Fibroblast of the conjunctiva (primary cell): ENCODE results near the gene SDHB.

Source experiments
- DNase-seq: peaks from one replicate; pipeline ENCODE4 v3.0.0-alpha.2; 2010; ENCODE audit warnings: low read depth

Gene SDHB

GRCh38 chr1:17045634-17046333 is 8.0 kb downstream of the SDHB start:
- peak; percentile 64 for DNase-seq

DNA sequence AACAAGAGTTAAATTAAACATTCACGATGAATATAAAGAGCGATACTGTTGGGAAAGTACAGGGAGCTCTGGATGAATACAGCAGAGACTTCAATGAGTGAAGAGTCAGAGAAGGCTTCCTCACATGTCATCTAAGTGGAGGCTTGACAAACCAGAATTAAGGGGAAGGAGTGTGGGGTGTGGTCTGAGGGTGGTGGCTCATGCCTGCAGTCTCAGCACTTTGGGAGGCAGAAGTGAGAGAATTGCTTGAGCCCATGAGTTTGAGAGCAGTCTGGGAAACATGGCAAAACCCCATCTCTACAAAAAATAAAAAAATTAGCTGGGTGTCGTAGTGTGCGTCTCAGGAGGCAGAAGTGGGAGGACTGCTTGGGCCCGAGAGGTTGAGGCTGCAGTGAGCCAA is 8.7 kb downstream of the SDHB start:
- no peak for DNase-seq

GRCh38 chr1:17043676-17044075 is 10.2 kb downstream of the SDHB start:
- DNase-seq, result no peak

DNA sequence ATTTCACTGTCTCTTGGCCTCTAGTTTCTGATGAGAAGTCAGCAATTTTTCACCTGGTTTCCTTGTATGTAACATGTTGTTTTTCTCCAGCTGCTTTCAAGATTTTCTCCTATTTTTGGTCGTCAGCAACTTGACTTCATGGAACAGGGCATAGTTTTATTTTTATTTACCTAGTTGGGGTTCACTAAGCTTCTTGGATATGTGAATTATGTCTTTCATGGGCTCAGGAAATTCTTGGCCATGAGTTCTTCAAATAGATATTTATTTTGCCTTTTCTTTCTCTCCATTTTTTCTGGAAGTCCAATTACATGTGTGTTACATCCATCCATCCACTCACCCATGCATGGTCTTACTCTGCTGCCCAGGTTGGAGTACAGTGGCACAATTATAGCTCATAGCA is 13.7 kb downstream of the SDHB start:
- DNase-seq, result no peak

DNA sequence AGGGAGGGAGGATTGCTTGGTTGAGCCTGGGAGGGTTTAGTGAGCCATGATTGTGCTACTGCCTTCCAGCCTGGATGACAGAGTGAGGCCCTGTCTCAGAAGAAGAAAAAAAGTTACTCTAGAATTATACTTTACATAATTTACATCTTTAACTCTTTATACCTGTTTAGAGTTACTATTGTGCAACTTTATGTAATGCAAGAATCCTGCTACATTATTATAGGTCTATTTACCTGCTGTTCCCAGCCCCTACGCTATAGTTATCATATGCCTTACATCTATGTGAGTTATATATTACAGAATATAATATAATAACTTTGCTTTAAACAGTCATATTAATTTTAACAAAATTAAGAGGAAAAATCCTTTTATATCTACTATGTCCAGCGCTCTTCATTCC is 14.3 kb downstream of the SDHB start:
- no peak for DNase-seq

GRCh38 chr1:17033481-17033880 is 20.4 kb downstream of the SDHB start:
- DNase-seq, result no peak

DNA sequence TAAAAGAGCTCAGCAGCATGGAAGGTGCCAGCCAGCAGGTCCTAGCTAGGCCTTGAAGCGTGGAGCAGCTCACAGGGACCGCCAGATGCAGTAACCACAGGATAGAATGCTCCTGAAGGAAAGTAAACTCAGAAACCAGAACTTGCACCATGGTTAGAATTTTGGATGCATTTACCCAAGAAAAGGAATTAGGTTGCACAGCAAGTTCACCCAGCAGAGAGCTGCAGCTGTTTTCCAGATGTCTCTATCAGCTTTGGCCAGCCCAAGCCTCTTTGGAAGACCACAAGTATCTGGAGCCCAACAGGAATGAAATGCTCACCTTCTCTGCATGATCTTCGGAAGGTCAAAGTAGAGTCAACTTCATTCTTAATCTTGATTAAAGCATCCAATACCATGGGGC is 21.1 kb downstream of the SDHB start:
- no peak for DNase-seq

DNA sequence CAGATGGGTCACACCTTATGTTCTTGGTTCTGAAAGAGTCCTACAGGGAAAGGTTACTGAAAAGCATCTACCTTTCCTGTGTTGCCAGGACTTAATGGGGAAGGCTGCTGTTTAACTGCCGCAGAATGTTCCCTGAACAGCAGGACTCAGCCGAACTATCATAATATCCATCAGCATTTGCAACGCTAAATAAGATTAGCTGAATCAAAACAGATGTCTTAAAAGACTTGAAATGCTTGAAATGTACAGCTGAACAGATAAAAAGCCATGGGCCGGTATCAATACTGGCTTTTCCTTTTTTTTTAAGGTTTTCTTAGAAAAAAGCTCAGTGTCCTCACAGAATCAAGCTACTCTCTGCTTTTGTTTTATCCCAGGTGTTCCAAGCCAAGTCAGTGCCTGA is 22.4 kb downstream of the SDHB start:
- no peak for DNase-seq

- DNase-seq, result no peak
These were observed 23.6 kb downstream of the SDHB start for GRCh38 chr1:17030206-17030605.

- DNase-seq, result no peak
These were observed 25.1 kb downstream of the SDHB start for GRCh38 chr1:17028662-17029188.

DNA sequence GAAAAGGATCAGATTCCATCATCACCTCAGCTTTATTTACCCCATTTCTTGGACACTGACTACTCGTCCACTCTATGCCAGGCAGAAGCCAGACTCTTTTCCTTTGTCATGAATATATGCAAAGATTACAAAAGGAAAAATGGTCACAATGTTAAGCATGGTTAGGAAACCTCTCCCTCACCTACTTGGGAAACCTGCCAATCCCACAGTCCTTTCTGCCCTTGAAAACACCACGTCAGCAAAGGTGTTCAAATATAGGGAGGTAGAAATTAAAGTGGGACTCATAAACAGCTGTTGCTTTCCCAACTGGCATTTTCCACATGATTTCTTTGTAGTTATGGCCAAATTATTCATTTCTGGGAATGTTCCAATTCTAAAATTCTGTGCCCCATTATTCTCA is 25.9 kb downstream of the SDHB start:
- DNase-seq, result no peak

DNA sequence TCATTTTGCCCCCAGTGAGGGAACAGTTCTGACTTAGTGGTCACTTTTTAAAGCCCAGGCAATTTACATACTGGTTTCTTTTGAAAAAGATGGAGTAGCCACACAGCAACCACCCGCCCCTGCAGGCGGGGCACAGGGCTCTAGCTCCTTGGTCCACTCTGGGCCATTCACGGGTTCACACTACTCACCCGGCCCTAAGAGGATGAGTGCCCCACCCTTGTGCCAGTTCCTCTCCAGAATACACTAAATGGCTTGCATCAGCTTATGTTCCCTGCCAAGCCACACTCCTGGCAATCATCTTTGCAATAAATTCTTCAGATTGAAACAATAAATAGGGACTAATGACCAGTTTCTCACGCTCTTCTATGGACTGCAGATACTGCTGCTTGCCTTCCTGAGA is 26.4 kb downstream of the SDHB start:
- DNase-seq, result peak; percentile 49

DNA sequence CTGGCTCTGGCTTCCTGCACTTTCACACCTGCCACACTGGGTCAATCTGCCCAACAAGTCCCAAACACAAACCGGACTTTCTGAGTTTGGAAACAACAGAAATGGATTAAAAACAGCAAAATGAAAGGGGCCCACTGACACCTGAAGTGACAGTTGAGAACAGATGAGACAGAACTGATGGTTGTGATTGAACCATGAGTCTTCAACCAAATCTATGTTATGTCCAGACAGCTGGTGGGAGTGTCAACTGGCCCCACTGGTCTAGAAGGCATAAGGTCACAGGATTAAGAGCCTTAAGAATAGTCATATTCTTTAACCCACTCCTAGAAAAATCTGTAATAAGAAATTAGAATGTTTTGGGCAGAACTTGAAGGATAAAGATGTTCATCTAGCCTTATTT is 29.1 kb downstream of the SDHB start:
- DNase-seq, result no peak

DNA sequence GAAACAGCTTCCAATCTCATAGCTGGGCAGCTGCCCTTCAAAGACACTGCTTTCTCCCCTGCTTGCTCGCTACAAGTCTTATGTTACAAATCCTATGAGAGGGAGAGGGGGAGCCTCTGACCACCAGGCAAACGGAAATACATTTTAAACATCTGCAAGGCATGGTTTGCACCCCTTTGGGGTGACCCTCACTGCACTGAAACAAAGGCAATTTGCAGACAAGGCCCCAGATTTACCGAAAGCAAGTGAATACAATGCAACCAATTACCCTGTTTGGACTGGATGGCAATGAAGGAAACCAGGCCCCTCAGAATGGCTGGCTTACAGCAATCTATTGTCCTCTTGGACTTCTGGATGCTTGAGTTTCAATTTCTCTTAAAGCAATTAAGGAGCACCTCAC is 30.3 kb downstream of the SDHB start:
- no peak for DNase-seq

GRCh38 chr1:17023102-17023501 is 30.7 kb downstream of the SDHB start:
- no peak for DNase-seq

DNA sequence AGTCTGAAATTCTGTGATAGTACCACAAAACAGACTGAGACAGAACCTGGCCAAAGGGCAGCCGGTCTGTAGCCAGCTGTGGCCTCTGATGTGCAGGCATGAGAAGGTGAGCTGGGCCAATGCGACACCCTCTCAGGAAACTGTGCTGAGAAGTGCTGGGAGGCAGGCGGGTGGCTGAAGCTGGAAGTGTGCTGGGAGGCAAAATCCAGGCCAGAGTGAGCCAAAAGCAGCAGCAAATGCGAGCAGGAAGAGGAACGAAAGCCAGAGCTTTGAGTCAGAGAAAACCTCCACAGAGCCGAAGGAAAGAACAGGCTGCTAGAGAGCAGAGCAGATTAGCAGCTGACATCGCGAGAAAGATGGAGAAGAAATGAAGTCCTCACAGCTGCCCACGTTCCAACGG is 31.9 kb downstream of the SDHB start:
- DNase-seq, result no peak

DNA sequence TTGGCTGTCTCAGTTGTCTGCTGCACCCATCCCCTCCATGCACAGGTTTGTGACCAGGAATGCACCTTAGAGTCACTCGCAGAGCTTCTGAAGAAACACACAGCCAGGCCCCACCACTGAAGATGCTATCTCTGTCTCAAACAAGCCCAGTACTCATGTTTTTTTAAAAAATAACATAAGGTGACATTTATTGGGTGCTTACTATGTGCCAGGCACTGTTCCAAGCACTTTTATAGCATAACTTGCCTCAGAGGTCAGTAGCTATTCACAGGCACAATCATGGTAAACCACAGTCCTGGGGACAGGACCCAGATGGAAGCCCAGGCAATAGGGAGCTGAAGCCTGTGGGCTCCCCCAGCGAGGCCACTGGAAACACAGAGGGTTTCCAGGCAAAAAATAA is 33.3 kb downstream of the SDHB start:
- no peak for DNase-seq

GRCh38 chr1:17018849-17019248 is 35.0 kb downstream of the SDHB start:
- no peak for DNase-seq

DNA sequence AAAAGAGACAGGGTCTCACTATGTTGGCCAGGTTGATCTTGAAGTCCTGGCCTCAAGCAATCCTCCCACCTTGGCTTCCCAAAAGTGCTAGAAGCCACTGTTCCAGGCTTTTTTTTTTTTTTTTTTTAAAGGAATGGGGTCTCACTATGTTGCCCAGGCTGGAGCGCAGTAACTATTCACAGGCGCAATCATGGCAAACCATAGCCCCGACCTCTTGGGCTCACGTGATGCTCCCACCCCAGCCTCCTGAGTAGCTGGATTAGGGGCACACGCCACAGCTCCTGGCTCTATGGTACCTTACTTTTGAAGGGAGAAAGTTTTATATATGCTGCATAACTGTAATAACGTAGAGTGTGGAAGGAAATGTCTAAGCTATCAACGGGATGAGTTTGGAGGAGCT is 36.4 kb downstream of the SDHB start:
- DNase-seq, result no peak

DNA sequence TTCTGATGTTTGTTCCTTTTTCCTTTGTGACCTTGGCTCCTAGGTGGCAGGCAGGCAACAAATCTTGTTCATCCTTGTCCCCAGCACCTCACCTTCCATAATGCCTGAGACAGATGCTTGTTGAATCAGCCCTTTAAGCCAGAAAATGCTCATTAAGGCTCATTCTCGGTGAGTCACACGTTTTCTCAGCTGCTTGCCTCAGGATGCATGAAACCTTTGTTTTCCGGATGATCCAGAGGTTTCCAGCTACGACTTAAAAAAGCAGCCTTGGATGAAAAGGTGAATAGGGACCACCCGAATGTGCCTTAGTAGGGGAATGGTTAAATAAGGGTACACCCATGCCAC is 37.5 kb downstream of the SDHB start:
- DNase-seq, result no peak

- DNase-seq, result no peak
These were observed 38.9 kb downstream of the SDHB start for GRCh38 chr1:17014671-17015567.

DNA sequence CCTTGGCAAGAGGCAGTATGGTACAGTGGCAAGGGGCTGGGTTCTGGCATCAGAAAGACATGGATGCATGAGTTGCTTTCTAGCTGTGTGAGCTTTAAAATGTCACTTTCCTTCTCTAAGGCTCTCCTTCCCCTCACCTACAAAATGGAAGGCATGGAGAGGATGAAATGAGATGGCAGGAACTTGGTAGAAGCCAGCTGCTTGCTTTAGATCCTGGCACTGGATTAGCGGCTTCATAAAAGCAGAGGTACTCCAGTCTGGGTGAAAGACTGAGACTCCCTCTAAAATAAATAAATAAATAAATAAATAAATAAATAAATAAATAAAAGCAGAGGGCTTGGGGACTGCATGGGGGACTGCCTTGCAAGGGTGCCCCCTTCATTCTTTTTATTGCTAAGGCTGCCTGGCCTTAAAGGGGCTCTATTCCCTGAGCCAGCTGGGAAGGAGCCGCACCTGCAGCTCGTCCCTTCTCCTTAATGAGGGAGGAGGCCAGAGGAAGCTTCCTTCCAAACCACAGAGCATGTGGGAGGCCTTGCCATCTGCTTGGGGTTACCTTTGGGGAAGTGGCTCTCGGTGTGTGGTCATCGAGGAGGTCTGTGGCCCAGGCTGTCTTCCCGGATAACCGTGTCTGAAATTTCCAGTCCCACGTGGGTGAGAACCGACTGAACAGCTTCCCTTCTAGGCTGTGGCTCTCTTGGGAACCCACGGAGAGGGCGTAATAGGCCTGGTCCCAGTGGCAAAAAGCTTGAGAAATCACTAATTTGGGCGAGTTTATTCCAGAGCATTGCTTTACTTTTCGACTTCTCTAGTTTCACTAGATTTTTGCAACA is 40.1 kb downstream of the SDHB start:
- no peak for DNase-seq
